Activated naive CD8-positive, alpha-beta T cell treated with anti-CD3 and anti-CD28 coated beads for 36 hours (primary cell): ENCODE results near the gene GPR132. TPM values are rescaled to one million over a fixed set of nuclear protein-coding genes. Genes with fewer than 3 reads are reported as not detected.
"Not testable (repeated sequence)": the region's sequence is repeated elsewhere in the genome, so short reads cannot be mapped to it uniquely, and the experiment has no call there.

Experiments used
- DNase-seq: peaks from one replicate; pipeline ENCODE4 v3.0.0; 2021
- H3K27ac Mint-ChIP-seq: one replicate; pipeline ENCODE4 v1.8.0; 2022; ENCODE audit warnings: mild to moderate bottlenecking, moderate library complexity, mixed read lengths
- H3K27me3 Mint-ChIP-seq: one replicate; pipeline ENCODE4 v1.8.0; 2022; ENCODE audit warnings: mild to moderate bottlenecking, mixed read lengths
- H3K36me3 Mint-ChIP-seq: one replicate; pipeline ENCODE4 v1.8.0; 2021; ENCODE audit warnings: mild to moderate bottlenecking, mixed read lengths
- H3K4me1 Mint-ChIP-seq: one replicate; pipeline ENCODE4 v1.8.0; 2021; ENCODE audit warnings: mixed read lengths
- H3K4me3 Mint-ChIP-seq: one replicate; pipeline ENCODE4 v1.8.0; 2022; ENCODE audit warnings: mild to moderate bottlenecking, moderate library complexity, mixed read lengths
- H3K9me3 Mint-ChIP-seq: one replicate; pipeline ENCODE4 v1.8.0; 2022; ENCODE audit warnings: mixed read lengths
- total RNA-seq, 2 experiments: library from RNA; stranded (reverse); gene quantifications; one replicate each; pipeline ENCODE4 v1.2.3, GENCODE V29; 2021

The GPR132 gene
- total RNA-seq, 2 experiments from 2014 or later: 23.9 to 24.1 TPM

- Mint-ChIP-seq H3K9me3 (no peaks in the 10 kb centered on the region), H3K36me3 (no peaks in the 10 kb centered on the region), H3K4me3 (no peak overlapping the region), H3K27me3 (no peaks in the 10 kb centered on the region), H3K27ac (no peak overlapping the region), H3K4me1 (peaks cover 45% of the 10 kb centered on the region)
- DNase-seq: no peak
These were observed 7.9 kb upstream of the GPR132 start for GRCh38 chr14:105072892-105073719.

GRCh38 chr14:105072381-105072861 lies 7.2 kb upstream of the GPR132 start:
- H3K27me3 Mint-ChIP-seq: no peaks in the 10 kb centered on the region
- DNase-seq: no peak
- no peak overlapping the region for H3K4me3 Mint-ChIP-seq
- H3K36me3 Mint-ChIP-seq: no peaks in the 10 kb centered on the region
- H3K9me3 Mint-ChIP-seq: no peaks in the 10 kb centered on the region
- H3K4me1 Mint-ChIP-seq: peaks cover 49% of the 10 kb centered on the region
- H3K27ac Mint-ChIP-seq: no peak overlapping the region

- Mint-ChIP-seq H3K27ac (no peak overlapping the region), H3K4me3 (no peak overlapping the region), H3K9me3 (no peaks in the 10 kb centered on the region), H3K4me1 (peaks cover 50% of the 10 kb centered on the region), H3K36me3 (no peaks in the 10 kb centered on the region), H3K27me3 (no peaks in the 10 kb centered on the region)
- DNase-seq: no peak
These were observed 6.7 kb upstream of the GPR132 start for GRCh38 chr14:105071942-105072341.

- no peaks in the 10 kb centered on the region for H3K9me3 Mint-ChIP-seq
- no peak overlapping the region for H3K4me3 Mint-ChIP-seq
- no peak overlapping the region for H3K27ac Mint-ChIP-seq
- DNase-seq: no peak
- peaks cover 53% of the 10 kb centered on the region for H3K4me1 Mint-ChIP-seq
- no peaks in the 10 kb centered on the region for H3K27me3 Mint-ChIP-seq
- no peaks in the 10 kb centered on the region for H3K36me3 Mint-ChIP-seq
These were observed 6.1 kb upstream of the GPR132 start for GRCh38 chr14:105071326-105071725.

GRCh38 chr14:105070760-105071137 lies 5.5 kb upstream of the GPR132 start:
- Mint-ChIP-seq H3K9me3 (no peaks in the 10 kb centered on the region), H3K4me3 (no peak overlapping the region), H3K36me3 (no peaks in the 10 kb centered on the region), H3K27me3 (no peaks in the 10 kb centered on the region), H3K4me1 (peaks cover 59% of the 10 kb centered on the region), H3K27ac (peak overlapping the region; percentile 85)
- DNase-seq: no peak

- Mint-ChIP-seq H3K27me3 (no peaks in the 10 kb centered on the region), H3K4me3 (no peak overlapping the region), H3K36me3 (peaks cover under 1% of the 10 kb centered on the region), H3K9me3 (no peaks in the 10 kb centered on the region), H3K4me1 (peaks cover 55% of the 10 kb centered on the region), H3K27ac (peak overlapping the region; percentile 85)
- DNase-seq: peak; percentile 79
These were observed 4.9 kb upstream of the GPR132 start for GRCh38 chr14:105069871-105070759.

- no peak overlapping the region for H3K4me3 Mint-ChIP-seq
- no peak for DNase-seq
- H3K36me3 Mint-ChIP-seq: peaks cover 7% of the 10 kb centered on the region
- H3K27ac Mint-ChIP-seq: peak overlapping the region; percentile 85
- no peaks in the 10 kb centered on the region for H3K27me3 Mint-ChIP-seq
- H3K4me1 Mint-ChIP-seq: peaks cover 57% of the 10 kb centered on the region
- H3K9me3 Mint-ChIP-seq: no peaks in the 10 kb centered on the region
These were observed 4.3 kb upstream of the GPR132 start for GRCh38 chr14:105069522-105069870.

- DNase-seq: no peak
- H3K36me3 Mint-ChIP-seq: peaks cover 14% of the 10 kb centered on the region
- H3K4me3 Mint-ChIP-seq: no peak overlapping the region
- H3K4me1 Mint-ChIP-seq: peaks cover 62% of the 10 kb centered on the region
- H3K27ac Mint-ChIP-seq: peak overlapping the region; percentile 60
- no peaks in the 10 kb centered on the region for H3K9me3 Mint-ChIP-seq
- no peaks in the 10 kb centered on the region for H3K27me3 Mint-ChIP-seq
These were observed 3.6 kb upstream of the GPR132 start for GRCh38 chr14:105068818-105069217.

- H3K36me3 Mint-ChIP-seq: peaks cover 15% of the 10 kb centered on the region
- H3K9me3 Mint-ChIP-seq: no peaks in the 10 kb centered on the region
- peaks cover 68% of the 10 kb centered on the region for H3K4me1 Mint-ChIP-seq
- no peaks in the 10 kb centered on the region for H3K27me3 Mint-ChIP-seq
- no peak overlapping the region for H3K4me3 Mint-ChIP-seq
- DNase-seq: no peak
- peak overlapping the region; percentile 90 for H3K27ac Mint-ChIP-seq
These were observed 2.7 kb upstream of the GPR132 start for GRCh38 chr14:105067969-105068301.

- peaks cover 17% of the 10 kb centered on the region for H3K36me3 Mint-ChIP-seq
- H3K9me3 Mint-ChIP-seq: no peaks in the 10 kb centered on the region
- H3K27ac Mint-ChIP-seq: peak overlapping the region; percentile 90
- peak overlapping the region; percentile 40 for H3K4me3 Mint-ChIP-seq
- DNase-seq: peak; percentile 69
- peaks cover 69% of the 10 kb centered on the region for H3K4me1 Mint-ChIP-seq
- no peaks in the 10 kb centered on the region for H3K27me3 Mint-ChIP-seq
These were observed 2.1 kb upstream of the GPR132 start for GRCh38 chr14:105067140-105067968.

- H3K36me3 Mint-ChIP-seq: peaks cover 23% of the 10 kb centered on the region
- H3K9me3 Mint-ChIP-seq: no peaks in the 10 kb centered on the region
- peak; percentile 46 for DNase-seq
These were observed 1.2 kb upstream of the GPR132 start for GRCh38 chr14:105066240-105067071.

GRCh38 chr14:105064721-105065143 lies 498 bp downstream of the GPR132 start:
- peaks cover 24% of the 10 kb centered on the region for H3K36me3 Mint-ChIP-seq
- H3K4me3 Mint-ChIP-seq: peak overlapping the region; percentile 92
- DNase-seq: peak; percentile 53
- H3K4me1 Mint-ChIP-seq: peaks cover 68% of the 10 kb centered on the region
- no peaks in the 10 kb centered on the region for H3K27me3 Mint-ChIP-seq
- peak overlapping the region; percentile 90 for H3K27ac Mint-ChIP-seq
- no peaks in the 10 kb centered on the region for H3K9me3 Mint-ChIP-seq

More at GRCh38 chr14:105066240-105067071, 1.2 kb upstream of the GPR132 start:
- H3K27ac Mint-ChIP-seq: peak overlapping the region; percentile 90
- H3K4me3 Mint-ChIP-seq: peak overlapping the region; percentile 92
- H3K4me1 Mint-ChIP-seq: peaks cover 70% of the 10 kb centered on the region
- no peaks in the 10 kb centered on the region for H3K27me3 Mint-ChIP-seq

GRCh38 chr14:105064001-105064400 lies 1.2 kb downstream of the GPR132 start:
- peak overlapping the region; percentile 90 for H3K27ac Mint-ChIP-seq
- H3K4me3 Mint-ChIP-seq: peak overlapping the region; percentile 92
- no peak for DNase-seq
- peaks cover 70% of the 10 kb centered on the region for H3K4me1 Mint-ChIP-seq
- H3K27me3 Mint-ChIP-seq: no peaks in the 10 kb centered on the region
- H3K36me3 Mint-ChIP-seq: peaks cover 26% of the 10 kb centered on the region
- H3K9me3 Mint-ChIP-seq: no peaks in the 10 kb centered on the region

- not testable (repeated sequence) for H3K9me3 Mint-ChIP-seq, DNase-seq, H3K27me3 Mint-ChIP-seq
- peaks cover 68% of the 10 kb centered on the region for H3K4me1 Mint-ChIP-seq
- H3K27ac Mint-ChIP-seq: peak overlapping the region; percentile 90
- H3K36me3 Mint-ChIP-seq: peaks cover 26% of the 10 kb centered on the region
- H3K4me3 Mint-ChIP-seq: peak overlapping the region; percentile 92
These were observed 1.7 kb downstream of the GPR132 start for GRCh38 chr14:105063506-105063905.
